ENCODE measurements around the gene CKAP2L. TPM values are rescaled to one million over a fixed set of nuclear protein-coding genes. Genes with fewer than 3 reads are reported as not detected.
A peak's percentile ranks its signal among the peaks of the same experiment; 100 is the strongest.

Gene CKAP2L
- total RNA-seq, 6 experiments from 2014 or later = 0.20 to 1.4 (median 0.66) TPM

- Histone ChIP-seq H3K27ac (no peak overlapping the region), H3K9me3 (no peaks in the 10 kb centered on the region), H3K27me3 (no peaks in the 10 kb centered on the region), H3K36me3 (no peaks in the 10 kb centered on the region), H3K4me1 (no peaks in the 10 kb centered on the region), H3K4me3 (no peak overlapping the region)
- intact Hi-C loops (cut with DNase I) = no loop called here
- DNase-seq (no peak), ATAC-seq (no peak)
- 69% methylated on average over 3 of the region's 3 CpGs for WGBS (ENCODE audit: insufficient coverage, low coverage, low lambda C conversion rate, missing lambda C conversion rate)
- no peak for TF ChIP-seq POLR2A (IDR thresholded peaks at IDR 0.05)
- TF ChIP-seq, protein P1, sequence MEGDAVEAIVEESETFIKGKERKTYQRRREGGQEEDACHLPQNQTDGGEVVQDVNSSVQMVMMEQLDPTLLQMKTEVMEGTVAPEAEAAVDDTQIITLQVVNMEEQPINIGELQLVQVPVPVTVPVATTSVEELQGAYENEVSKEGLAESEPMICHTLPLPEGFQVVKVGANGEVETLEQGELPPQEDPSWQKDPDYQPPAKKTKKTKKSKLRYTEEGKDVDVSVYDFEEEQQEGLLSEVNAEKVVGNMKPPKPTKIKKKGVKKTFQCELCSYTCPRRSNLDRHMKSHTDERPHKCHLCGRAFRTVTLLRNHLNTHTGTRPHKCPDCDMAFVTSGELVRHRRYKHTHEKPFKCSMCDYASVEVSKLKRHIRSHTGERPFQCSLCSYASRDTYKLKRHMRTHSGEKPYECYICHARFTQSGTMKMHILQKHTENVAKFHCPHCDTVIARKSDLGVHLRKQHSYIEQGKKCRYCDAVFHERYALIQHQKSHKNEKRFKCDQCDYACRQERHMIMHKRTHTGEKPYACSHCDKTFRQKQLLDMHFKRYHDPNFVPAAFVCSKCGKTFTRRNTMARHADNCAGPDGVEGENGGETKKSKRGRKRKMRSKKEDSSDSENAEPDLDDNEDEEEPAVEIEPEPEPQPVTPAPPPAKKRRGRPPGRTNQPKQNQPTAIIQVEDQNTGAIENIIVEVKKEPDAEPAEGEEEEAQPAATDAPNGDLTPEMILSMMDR (IDR thresholded peaks at IDR 0.05) = no peak
Measured at GRCh38 chr2:112787294-112787693, 22.9 kb upstream of the CKAP2L start.

DNA sequence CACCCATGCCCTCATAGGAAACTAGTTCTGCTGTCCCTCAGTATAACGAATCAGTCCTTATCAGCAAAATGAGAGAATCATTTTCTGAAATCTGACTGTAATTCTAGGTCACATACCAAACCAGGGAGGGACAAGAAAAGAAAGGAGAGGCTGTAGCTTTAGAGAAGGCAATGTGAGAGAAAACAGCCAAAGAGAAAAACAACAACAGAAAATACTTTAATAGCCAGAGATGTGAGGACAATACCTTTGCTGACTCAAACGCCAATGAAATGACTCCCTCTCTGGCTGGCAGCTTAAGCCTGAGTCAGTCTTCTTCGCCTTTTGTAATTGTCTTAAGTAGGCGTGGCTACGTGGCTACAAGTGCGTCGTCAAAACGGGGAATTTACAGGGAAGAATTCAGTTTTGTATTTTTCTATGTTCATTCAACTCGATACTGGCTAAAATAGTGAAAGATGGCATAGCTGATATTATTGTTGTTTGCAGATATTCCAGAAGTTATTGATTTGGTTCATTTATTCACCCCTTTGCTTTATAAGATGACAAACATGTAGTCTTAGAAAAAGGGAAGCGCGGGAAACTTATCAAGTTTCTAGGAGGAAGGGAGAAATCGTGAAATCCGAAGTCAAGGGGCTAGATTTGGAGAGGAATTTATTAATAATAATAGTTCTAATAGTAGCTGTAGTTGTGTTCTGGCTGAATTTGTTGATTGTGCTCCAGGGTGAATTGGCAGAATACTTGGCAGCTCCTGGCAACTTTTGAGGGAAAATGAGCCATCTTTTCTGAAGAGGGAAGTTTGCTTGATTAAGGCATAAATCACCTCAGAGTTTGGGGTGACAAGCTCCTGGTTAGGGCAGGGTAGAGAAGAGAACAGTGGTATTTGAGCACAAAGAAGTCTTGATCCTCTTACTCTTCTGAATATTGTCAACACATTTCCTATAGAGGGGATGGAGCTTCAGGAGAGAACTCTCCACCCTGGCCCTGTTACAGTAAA, 20.1 kb upstream of the CKAP2L start, which contains the start of gene IL1A:
Gene IL1A, minus strand, starts transcription at position 295 of the 991 bp plus-strand sequence. CDS start 723 bp downstream, outside the sequence.
- TF ChIP-seq, protein P1 (IDR thresholded peaks at IDR 0.05) = no peak
- no peak for TF ChIP-seq POLR2A (IDR thresholded peaks at IDR 0.05)
- Histone ChIP-seq H3K4me1 (no peaks in the 10 kb centered on the region), H3K36me3 (no peaks in the 10 kb centered on the region), H3K27me3 (no peaks in the 10 kb centered on the region), H3K4me3 (no peak within 1 kb of the TSS), H3K27ac (no peak within 1 kb of the TSS), H3K9me3 (no peaks in the 10 kb centered on the region)
- intact Hi-C loops (cut with DNase I) = no loop called here
- WGBS (ENCODE audit: insufficient coverage, low coverage, low lambda C conversion rate, missing lambda C conversion rate) = 39% methylated on average over 13 of the region's 13 CpGs
- ATAC-seq (peak in 1 of 4 donors; percentile 39), DNase-seq (no peak)

GRCh38 chr2:112783187-112783714, 18.8 kb upstream of the CKAP2L start:
- ATAC-seq (no peak), DNase-seq (no peak)
- H3K27ac ChIP-seq = no peak overlapping the region
- H3K27me3 ChIP-seq = no peaks in the 10 kb centered on the region
- no peaks in the 10 kb centered on the region for H3K36me3 ChIP-seq
- H3K9me3 ChIP-seq = no peaks in the 10 kb centered on the region
- intact Hi-C loops (cut with DNase I) = no loop called here
- no peak overlapping the region for H3K4me3 ChIP-seq
- TF ChIP-seq POLR2A (IDR thresholded peaks at IDR 0.05) = no peak
- TF ChIP-seq, protein P1 (IDR thresholded peaks at IDR 0.05) = no peak
- WGBS (ENCODE audit: insufficient coverage, low coverage, low lambda C conversion rate, missing lambda C conversion rate) = 100% methylated on average over 3 of the region's 3 CpGs
- H3K4me1 ChIP-seq = no peaks in the 10 kb centered on the region

GRCh38 chr2:112782234-112782799, 17.9 kb upstream of the CKAP2L start:
- intact Hi-C loops (cut with DNase I) = no loop called here
- DNase-seq = no peak
- WGBS (ENCODE audit: insufficient coverage, low coverage, low lambda C conversion rate, missing lambda C conversion rate) = 71% methylated on average over 1 of the region's 3 CpGs

More at GRCh38 chr2:112782234-112782799, 17.9 kb upstream of the CKAP2L start:
- ATAC-seq = no peak
- no peaks in the 10 kb centered on the region for H3K9me3 ChIP-seq
- H3K27ac ChIP-seq = no peak overlapping the region
- no peaks in the 10 kb centered on the region for H3K4me1 ChIP-seq
- TF ChIP-seq, protein P1 (IDR thresholded peaks at IDR 0.05) = no peak
- no peak for TF ChIP-seq POLR2A (IDR thresholded peaks at IDR 0.05)
- H3K27me3 ChIP-seq = no peaks in the 10 kb centered on the region
- no peak overlapping the region for H3K4me3 ChIP-seq
- H3K36me3 ChIP-seq = no peaks in the 10 kb centered on the region
